HepG2 (cell line): Measurements from ENCODE around the gene AMDHD1. TPM values are rescaled to one million over a fixed set of nuclear protein-coding genes. Genes with fewer than 3 reads are reported as not detected.
A peak's percentile ranks its signal among the peaks of the same experiment; 100 is the strongest.

Experiments used
- CTCF ChIP-seq: sonication (generic); formaldehyde crosslinking; IDR thresholded peaks from 2 replicates; pipeline ENCODE4 v1.5.0; 2020; ENCODE audit warnings: mild to moderate bottlenecking, missing genetic modification reagents, moderate library complexity
- DBP ChIP-seq: sonication (generic); formaldehyde crosslinking; IDR thresholded peaks from 2 replicates; pipeline ENCODE4 v1.4.0; 2020; ENCODE audit warnings: missing genetic modification reagents; ENCODE audit errors: not compliant biosample characterization
- ETS1 ChIP-seq: sonication (generic); formaldehyde crosslinking; IDR thresholded peaks from 2 replicates; pipeline ENCODE4 v1.4.0; 2020; ENCODE audit warnings: missing genetic modification reagents
- FOXA3 ChIP-seq: IDR thresholded peaks from 2 replicates; pipeline ENCODE4 v1.6.1; 2016; ENCODE audit warnings: missing genetic modification reagents, missing compliant biosample characterization
- FUBP1 ChIP-seq: sonication (generic); formaldehyde crosslinking; IDR thresholded peaks from 2 replicates; pipeline ENCODE4 v1.5.1; 2020; ENCODE audit warnings: missing genetic modification reagents, mild to moderate bottlenecking, borderline replicate concordance
- IKZF4 ChIP-seq: sonication (generic); formaldehyde crosslinking; IDR thresholded peaks from 2 replicates; pipeline ENCODE4 v1.5.1; 2020; ENCODE audit warnings: borderline replicate concordance, mild to moderate bottlenecking, low read depth, missing genetic modification reagents; ENCODE audit errors: not compliant biosample characterization
- MED8 ChIP-seq: sonication (generic); formaldehyde crosslinking; IDR thresholded peaks from 2 replicates; pipeline ENCODE4 v1.8.1; 2023; ENCODE audit warnings: mild to moderate bottlenecking, missing genetic modification reagents; ENCODE audit not compliant: insufficient replicate concordance
- RAD21 ChIP-seq: fragments of 450-650 bp; formaldehyde crosslinking; IDR thresholded peaks from 2 replicates; pipeline ENCODE4 v1.5.0; 2020; ENCODE audit warnings: mild to moderate bottlenecking
- TAF1 ChIP-seq: sonication (generic); formaldehyde crosslinking; IDR thresholded peaks from 2 replicates; pipeline ENCODE4 v1.4.0; 2020; ENCODE audit warnings: missing genetic modification reagents
- TCF7 ChIP-seq: sonication (generic); IDR thresholded peaks from 2 replicates; pipeline ENCODE4 v1.6.1; 2016; ENCODE audit warnings: antibody characterized with exemption, low read depth
- TFDP1 ChIP-seq: IDR thresholded peaks from 2 replicates; pipeline ENCODE4 v1.6.1; 2016; ENCODE audit warnings: missing compliant biosample characterization, missing genetic modification reagents, borderline replicate concordance
- TFDP2 ChIP-seq: sonication (generic); formaldehyde crosslinking; IDR thresholded peaks from 2 replicates; pipeline ENCODE4 v1.4.0; 2020; ENCODE audit warnings: missing genetic modification reagents
- ZMYM3 ChIP-seq: sonication (generic); formaldehyde crosslinking; IDR thresholded peaks from 2 replicates; pipeline ENCODE4 v1.5.1; 2020; ENCODE audit warnings: mild to moderate bottlenecking, missing genetic modification reagents
- ZNF124 ChIP-seq: sonication (generic); formaldehyde crosslinking; IDR thresholded peaks from 2 replicates; pipeline ENCODE4 v1.4.0; 2020; ENCODE audit warnings: missing genetic modification reagents
- ZNF143 ChIP-seq: sonication (generic); formaldehyde crosslinking; IDR thresholded peaks from 2 replicates; pipeline ENCODE4 v1.4.0; 2020; ENCODE audit warnings: missing genetic modification reagents
- ZNF329 ChIP-seq: sonication (generic); formaldehyde crosslinking; IDR thresholded peaks from 2 replicates; pipeline ENCODE4 v1.9.0; 2021; ENCODE audit warnings: low read depth, mild to moderate bottlenecking, missing genetic modification reagents
- ZNF343 ChIP-seq: sonication (generic); formaldehyde crosslinking; IDR thresholded peaks from 2 replicates; pipeline ENCODE4 v1.4.0; 2020; ENCODE audit warnings: mild to moderate bottlenecking, missing genetic modification reagents
- ZNF503 ChIP-seq: sonication (generic); formaldehyde crosslinking; IDR thresholded peaks from 2 replicates; pipeline ENCODE4 v1.4.0; 2020; ENCODE audit warnings: missing genetic modification reagents
- ZNF782 ChIP-seq: sonication (generic); formaldehyde crosslinking; IDR thresholded peaks from 2 replicates; pipeline ENCODE4 v1.4.0; 2020; ENCODE audit warnings: missing genetic modification reagents, mild to moderate bottlenecking, borderline replicate concordance
- polyA plus RNA-seq, 8 experiments: library from polyadenylated mRNA; depleted of rRNA in 3 of 8; stranded (reverse) in 7 of 8; unstranded in 1 of 8; fragments of >200 nt; fragmentation: Illumina TruSeq in 4 of 8; extraction: Trizol in 4 of 8; gene quantifications; 2 replicates each; pipeline versions ENCODE4 v1.2.1 to v1.2.3, GENCODE V29; 2011 to 2016; ENCODE audit warnings: low read depth in 4 of 8, missing spikeins in 1 of 8, mixed read lengths in 1 of 8; ENCODE audit not compliant: insufficient read depth in 1 of 8
- total RNA-seq, 5 experiments: library from RNA; depleted of rRNA; stranded (reverse); fragments of >200 nt; fragmentation: Illumina TruSeq; extraction: Trizol; gene quantifications; 2 replicates each; pipeline ENCODE4 v1.2.3, GENCODE V29; 2016; ENCODE audit warnings: low read depth in 1 of 5

Gene AMDHD1
- total and polyA plus RNA-seq, 2 of the 13 experiments (the other 11 are each of a cell fraction or from before 2014, with no cell fraction given), result 6.5 to 29.6 TPM

- TF ChIP-seq TFDP2 (CRISPR knock-in tag), result no peak; the same call in 1 of the 2 replicates
- peak; percentile 49 for TF ChIP-seq ZNF143 (CRISPR knock-in tag)
- TF ChIP-seq FOXA3 (CRISPR knock-in tag), result no peak
- peak; percentile 56; the same call in 1 of the 2 replicates for TF ChIP-seq RAD21
- TF ChIP-seq ZNF343, result no peak
- TF ChIP-seq TCF7, result no peak
- TF ChIP-seq ZMYM3 (CRISPR knock-in tag), result peak; percentile 12; the same call in 1 of the 2 replicates
- TF ChIP-seq ZNF503, result no peak
- no peak for TF ChIP-seq TFDP1 (CRISPR knock-in tag)
- peak; percentile 23; the same call in 1 of the 2 replicates for TF ChIP-seq ZNF782 (CRISPR knock-in tag)
- no peak for TF ChIP-seq DBP (CRISPR knock-in tag)
- TF ChIP-seq ETS1 (CRISPR knock-in tag), result peak; percentile 62; the same call in 1 of the 2 replicates
- TF ChIP-seq TAF1 (CRISPR knock-in tag), result no peak; the same call in 1 of the 2 replicates
- peak; percentile 41; the same call in 1 of the 2 replicates for TF ChIP-seq CTCF (CRISPR knock-in tag)
- no peak for TF ChIP-seq ZNF329 (CRISPR knock-in tag)
- TF ChIP-seq ZNF124, result no peak
- peak; percentile 29; the same call in 1 of the 2 replicates for TF ChIP-seq FUBP1 (CRISPR knock-in tag)
- TF ChIP-seq MED8 (CRISPR knock-in tag), result peak; percentile 42
- TF ChIP-seq IKZF4 (CRISPR knock-in tag), result no peak
These were observed at the start of gene AMDHD1 (continued) for GRCh38 chr12:95943330-95943842.
